DOHH2 (cell line): Measurements from ENCODE around the gene KIF2B.

ENCODE experiments used
- H3F3A ChIP-seq: fragments of 200-600 bp; sonication (generic), shearing (Covaris generic); 2 replicates; pipeline ENCODE4 v1.6.0; 2016; ENCODE audit warnings: antibody characterized with exemption, mild to moderate bottlenecking; ENCODE audit not compliant: control insufficient read depth, insufficient read depth
- H3K27ac ChIP-seq: fragments of 200-600 bp; sonication (generic); 2 replicates; pipeline ENCODE4 v1.5.1; 2014; ENCODE audit warnings: low read depth, mild to moderate bottlenecking, low read length, moderate library complexity
- H3K27me3 ChIP-seq: fragments of 200-600 bp; sonication (generic); 2 replicates; pipeline ENCODE4 v1.6.1; 2014; ENCODE audit warnings: mild to moderate bottlenecking, low read length, mixed read lengths; ENCODE audit not compliant: control insufficient read depth
- H3K36me3 ChIP-seq: fragments of 200-600 bp; sonication (generic); 2 replicates; pipeline ENCODE4 v1.6.1; 2014; ENCODE audit warnings: mild to moderate bottlenecking, low read length, moderate library complexity, mixed read lengths; ENCODE audit not compliant: control insufficient read depth
- H3K4me1 ChIP-seq: fragments of 200-600 bp; sonication (generic); 2 replicates; pipeline ENCODE4 v1.6.1; 2014; ENCODE audit warnings: mild to moderate bottlenecking, low read length, mixed read lengths; ENCODE audit not compliant: control insufficient read depth
- H3K4me2 ChIP-seq: fragments of 200-600 bp; sonication (generic); 2 replicates; pipeline ENCODE4 v1.6.0; 2014; ENCODE audit warnings: mild to moderate bottlenecking, low read length, moderate library complexity
- H3K4me3 ChIP-seq: fragments of 200-600 bp; sonication (generic); 2 replicates; pipeline ENCODE4 v1.5.1; 2014; ENCODE audit warnings: mild to moderate bottlenecking, low read length, mixed read lengths
- H3K79me2 ChIP-seq: fragments of 200-600 bp; sonication (generic); 2 replicates; pipeline ENCODE4 v1.6.1; 2014; ENCODE audit warnings: mild to moderate bottlenecking, low read length, mixed read lengths; ENCODE audit not compliant: control insufficient read depth
- H3K9me2 ChIP-seq: fragments of 200-600 bp; sonication (generic); replicated peaks from 2 replicates; pipeline ENCODE4 v1.6.1; 2014; ENCODE audit warnings: mild to moderate bottlenecking, low read length, mixed read lengths; ENCODE audit not compliant: control insufficient read depth
- H3K9me3 ChIP-seq: fragments of 200-600 bp; sonication (generic); 2 replicates; pipeline ENCODE4 v1.6.1; 2014; ENCODE audit warnings: antibody characterized with exemption, low read length, mixed read lengths; ENCODE audit not compliant: control insufficient read depth, insufficient read depth
- H4K20me1 ChIP-seq: fragments of 200-600 bp; sonication (generic); 2 replicates; pipeline ENCODE4 v1.6.0; 2014; ENCODE audit warnings: low read depth, mild to moderate bottlenecking, antibody characterized with exemption, low read length, moderate library complexity; ENCODE audit not compliant: control insufficient read depth, insufficient read depth
- CTCF ChIP-seq: fragments of 200-600 bp; sonication (generic); IDR thresholded peaks from one replicate; pipeline ENCODE4 v1.5.1; 2014; ENCODE audit warnings: antibody characterized with exemption, mild to moderate bottlenecking, low read depth, low read length; ENCODE audit not compliant: poor library complexity, severe bottlenecking
- EZH2phosphoT487 ChIP-seq: fragments of 200-600 bp; sonication (generic); IDR thresholded peaks from 2 replicates; pipeline ENCODE4 v1.6.1; 2017; ENCODE audit warnings: borderline replicate concordance, mild to moderate bottlenecking, antibody characterized with exemption, low read length, moderate library complexity, mixed read lengths

KIF2B gene

GRCh38 chr17:53822764-53823163, at the start of gene KIF2B:
Gene KIF2B (plus strand): TSS chr17:53822927. CDS start chr17:53823034, 107 bp downstream.
- Histone ChIP-seq H3K9me2 (no peaks in the 10 kb centered on the region), H3K36me3 (no peaks in the 10 kb centered on the region), H3K4me2 (no peak within 1 kb of the TSS), H4K20me1 (no peaks in the 10 kb centered on the region), H3K27ac (no peak within 1 kb of the TSS), H3K4me3 (no peak within 1 kb of the TSS), H3K79me2 (no peaks in the 10 kb centered on the region), H3K4me1 (peaks cover 20% of the 10 kb centered on the region), H3F3A (no peaks in the 10 kb centered on the region), H3K27me3 (no peaks in the 10 kb centered on the region), H3K9me3 (peaks cover 6% of the 10 kb centered on the region; the same call in 1 of the 2 replicates)
- no peak for TF ChIP-seq CTCF
- TF ChIP-seq EZH2phosphoT487 = no peak

GRCh38 chr17:53780320-53780719, 42.4 kb upstream of the KIF2B start:
- Histone ChIP-seq H3K4me1 (no peaks in the 10 kb centered on the region), H3K4me3 (no peak overlapping the region), H3F3A (no peaks in the 10 kb centered on the region), H3K9me3 (no peaks in the 10 kb centered on the region), H3K79me2 (no peaks in the 10 kb centered on the region), H4K20me1 (no peaks in the 10 kb centered on the region), H3K27me3 (no peaks in the 10 kb centered on the region), H3K36me3 (no peaks in the 10 kb centered on the region), H3K4me2 (no peak overlapping the region), H3K27ac (no peak overlapping the region), H3K9me2 (no peaks in the 10 kb centered on the region)
- TF ChIP-seq CTCF (no peak), EZH2phosphoT487 (no peak)

- Histone ChIP-seq H3K9me2 (no peaks in the 10 kb centered on the region), H3K79me2 (no peaks in the 10 kb centered on the region), H3F3A (no peaks in the 10 kb centered on the region), H3K4me1 (peaks cover 4% of the 10 kb centered on the region), H3K27me3 (no peaks in the 10 kb centered on the region), H3K36me3 (no peaks in the 10 kb centered on the region), H3K9me3 (no peaks in the 10 kb centered on the region), H4K20me1 (no peaks in the 10 kb centered on the region), H3K27ac (no peak overlapping the region), H3K4me2 (no peak overlapping the region), H3K4me3 (no peak overlapping the region)
- TF ChIP-seq EZH2phosphoT487 (no peak), CTCF (no peak)
Measured at GRCh38 chr17:53791551-53791950, 31.2 kb upstream of the KIF2B start.

GRCh38 chr17:53792451-53792850, 30.3 kb upstream of the KIF2B start:
- no peaks in the 10 kb centered on the region for H3K27me3 ChIP-seq
- H3K4me1 ChIP-seq = no peaks in the 10 kb centered on the region
- H3K4me3 ChIP-seq = no peak overlapping the region
- H3K9me3 ChIP-seq = no peaks in the 10 kb centered on the region
- no peaks in the 10 kb centered on the region for H3K36me3 ChIP-seq
- TF ChIP-seq CTCF (no peak), EZH2phosphoT487 (no peak)
- H3K27ac ChIP-seq = no peak overlapping the region
- H3K79me2 ChIP-seq = no peaks in the 10 kb centered on the region
- H3K4me2 ChIP-seq = no peak overlapping the region
- no peaks in the 10 kb centered on the region for H4K20me1 ChIP-seq
- no peaks in the 10 kb centered on the region for H3K9me2 ChIP-seq
- no peaks in the 10 kb centered on the region for H3F3A ChIP-seq
